Transverse colon (tissue), 4 donors: ENCODE data around the gene C19orf25.

Experiments used
- POLR2A ChIP-seq: fragments of 450-650 bp; IDR thresholded peaks from one replicate; pipeline ENCODE4 v1.6.1; 2016; ENCODE audit warnings: antibody characterized with exemption, mild to moderate bottlenecking, moderate library complexity
- POLR2AphosphoS5 ChIP-seq, 3 donors: sonication (generic); formaldehyde crosslinking; IDR thresholded peaks; one replicate each; pipeline ENCODE4 v1.6.1; 2016; ENCODE audit warnings: antibody characterized with exemption in 3 of 3
- TF ChIP-seq, protein P1 (sequence below), 5 experiments: fragments of 200-600 bp in 3 of 5; fragments of 450-650 bp in 2 of 5; sonication (generic) in 3 of 5; IDR thresholded peaks; 1 replicate in 2 of 5; 2 replicates in 3 of 5; pipeline ENCODE4 v1.5.1; 2016 to 2017; ENCODE audit warnings: antibody characterized with exemption in 5 of 5, inconsistent platforms in 3 of 5, mild to moderate bottlenecking in 2 of 5, moderate library complexity in 1 of 5

DNA sequence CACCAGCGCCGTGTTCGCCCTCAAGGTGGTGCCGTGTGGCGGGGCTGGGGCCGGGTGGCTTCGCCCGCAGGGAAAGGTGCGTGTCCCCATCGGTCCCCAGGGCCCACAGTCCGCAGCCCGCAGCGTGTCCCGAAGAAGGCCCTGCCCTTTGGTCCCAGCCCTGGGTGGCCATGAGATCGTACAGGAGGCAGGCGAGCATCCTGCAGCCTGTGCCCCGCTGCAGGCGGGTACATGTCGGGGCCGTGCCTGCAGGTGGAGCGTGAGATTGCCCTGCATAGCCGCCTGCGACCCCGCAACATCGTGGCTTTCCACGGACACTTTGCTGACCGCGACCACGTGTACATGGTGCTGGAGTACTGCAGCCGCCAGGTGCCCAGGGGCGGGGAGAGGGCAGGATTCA lies 46.3 kb upstream of the C19orf25 start:
- TF ChIP-seq, protein P1, sequence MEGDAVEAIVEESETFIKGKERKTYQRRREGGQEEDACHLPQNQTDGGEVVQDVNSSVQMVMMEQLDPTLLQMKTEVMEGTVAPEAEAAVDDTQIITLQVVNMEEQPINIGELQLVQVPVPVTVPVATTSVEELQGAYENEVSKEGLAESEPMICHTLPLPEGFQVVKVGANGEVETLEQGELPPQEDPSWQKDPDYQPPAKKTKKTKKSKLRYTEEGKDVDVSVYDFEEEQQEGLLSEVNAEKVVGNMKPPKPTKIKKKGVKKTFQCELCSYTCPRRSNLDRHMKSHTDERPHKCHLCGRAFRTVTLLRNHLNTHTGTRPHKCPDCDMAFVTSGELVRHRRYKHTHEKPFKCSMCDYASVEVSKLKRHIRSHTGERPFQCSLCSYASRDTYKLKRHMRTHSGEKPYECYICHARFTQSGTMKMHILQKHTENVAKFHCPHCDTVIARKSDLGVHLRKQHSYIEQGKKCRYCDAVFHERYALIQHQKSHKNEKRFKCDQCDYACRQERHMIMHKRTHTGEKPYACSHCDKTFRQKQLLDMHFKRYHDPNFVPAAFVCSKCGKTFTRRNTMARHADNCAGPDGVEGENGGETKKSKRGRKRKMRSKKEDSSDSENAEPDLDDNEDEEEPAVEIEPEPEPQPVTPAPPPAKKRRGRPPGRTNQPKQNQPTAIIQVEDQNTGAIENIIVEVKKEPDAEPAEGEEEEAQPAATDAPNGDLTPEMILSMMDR (IDR thresholded peaks at IDR 0.05), result no peak
- TF ChIP-seq POLR2AphosphoS5 (IDR thresholded peaks at IDR 0.05) (no peak), POLR2A (no peak)
